C4-2B (cell line): ENCODE measurements around the gene C1QB.

ENCODE experiments used
- ZFX ChIP-seq: fragments of 450-650 bp; IDR thresholded peaks from 2 replicates; pipeline ENCODE4 v1.6.1; 2017
- TF ChIP-seq, protein P1 (sequence below): fragments of 450-650 bp; conservative IDR thresholded peaks from 2 replicates; pipeline ENCODE4 v1.5.1; 2017; ENCODE audit warnings: mild to moderate bottlenecking

DNA sequence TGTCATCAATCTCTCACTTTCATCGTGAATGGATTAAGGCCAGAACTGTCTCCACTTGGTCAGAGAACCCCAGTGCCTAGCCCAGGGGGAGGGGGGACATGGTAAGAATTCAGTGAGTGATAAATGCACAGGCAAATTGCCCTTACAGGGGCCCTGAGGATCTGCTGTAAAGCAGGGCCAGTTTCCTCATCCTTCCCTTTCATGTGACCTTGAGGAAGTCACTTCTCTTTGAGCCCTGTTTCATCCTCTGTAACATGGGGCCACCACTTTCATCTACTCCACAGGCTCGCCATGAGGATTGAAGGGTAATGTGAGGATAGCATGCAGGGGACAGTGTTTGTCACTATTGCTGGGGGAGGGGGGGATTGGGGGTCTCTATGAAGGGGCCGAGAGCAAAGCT lies 44.7 kb upstream of the C1QB start:
- TF ChIP-seq, protein P1, sequence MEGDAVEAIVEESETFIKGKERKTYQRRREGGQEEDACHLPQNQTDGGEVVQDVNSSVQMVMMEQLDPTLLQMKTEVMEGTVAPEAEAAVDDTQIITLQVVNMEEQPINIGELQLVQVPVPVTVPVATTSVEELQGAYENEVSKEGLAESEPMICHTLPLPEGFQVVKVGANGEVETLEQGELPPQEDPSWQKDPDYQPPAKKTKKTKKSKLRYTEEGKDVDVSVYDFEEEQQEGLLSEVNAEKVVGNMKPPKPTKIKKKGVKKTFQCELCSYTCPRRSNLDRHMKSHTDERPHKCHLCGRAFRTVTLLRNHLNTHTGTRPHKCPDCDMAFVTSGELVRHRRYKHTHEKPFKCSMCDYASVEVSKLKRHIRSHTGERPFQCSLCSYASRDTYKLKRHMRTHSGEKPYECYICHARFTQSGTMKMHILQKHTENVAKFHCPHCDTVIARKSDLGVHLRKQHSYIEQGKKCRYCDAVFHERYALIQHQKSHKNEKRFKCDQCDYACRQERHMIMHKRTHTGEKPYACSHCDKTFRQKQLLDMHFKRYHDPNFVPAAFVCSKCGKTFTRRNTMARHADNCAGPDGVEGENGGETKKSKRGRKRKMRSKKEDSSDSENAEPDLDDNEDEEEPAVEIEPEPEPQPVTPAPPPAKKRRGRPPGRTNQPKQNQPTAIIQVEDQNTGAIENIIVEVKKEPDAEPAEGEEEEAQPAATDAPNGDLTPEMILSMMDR, result no peak
- no peak for TF ChIP-seq ZFX
